Central memory CD8-positive, alpha-beta T cell (primary cell): Measurements from ENCODE around the gene ANGPTL8.

ENCODE experiments used
- ATAC-seq: fragments of 150-1000 bp; cut with Tn5 transposase; replicated peaks from 2 replicates; pipeline ENCODE4 v1.10.0; 2022; ENCODE audit warnings: mild to moderate bottlenecking, moderate FRiP score, moderate number of reproducible peaks; ENCODE audit not compliant: poor library complexity, severe bottlenecking; ENCODE audit errors: extremely low read depth
- DNase-seq, 2 donors: peaks; one replicate each; pipeline ENCODE4 v3.0.0; 2021; ENCODE audit warnings: low spot score in 2 of 2
- H3K27ac Mint-ChIP-seq: one replicate; pipeline ENCODE4 v1.8.0; 2022; ENCODE audit warnings: low read depth, mild to moderate bottlenecking, moderate library complexity, mixed read lengths
- H3K27me3 Mint-ChIP-seq: one replicate; pipeline ENCODE4 v1.8.0; 2022; ENCODE audit warnings: mixed read lengths
- H3K36me3 Mint-ChIP-seq: one replicate; pipeline ENCODE4 v1.8.0; 2022; ENCODE audit warnings: mild to moderate bottlenecking, moderate library complexity, mixed read lengths; ENCODE audit not compliant: insufficient read depth
- H3K4me1 Mint-ChIP-seq: one replicate; pipeline ENCODE4 v1.8.0; 2022; ENCODE audit warnings: mixed read lengths
- H3K4me3 Mint-ChIP-seq: one replicate; pipeline ENCODE4 v1.8.0; 2022; ENCODE audit warnings: mild to moderate bottlenecking, moderate library complexity, mixed read lengths
- H3K9me3 Mint-ChIP-seq: one replicate; pipeline ENCODE4 v1.8.0; 2022; ENCODE audit warnings: mixed read lengths

Gene ANGPTL8

DNA sequence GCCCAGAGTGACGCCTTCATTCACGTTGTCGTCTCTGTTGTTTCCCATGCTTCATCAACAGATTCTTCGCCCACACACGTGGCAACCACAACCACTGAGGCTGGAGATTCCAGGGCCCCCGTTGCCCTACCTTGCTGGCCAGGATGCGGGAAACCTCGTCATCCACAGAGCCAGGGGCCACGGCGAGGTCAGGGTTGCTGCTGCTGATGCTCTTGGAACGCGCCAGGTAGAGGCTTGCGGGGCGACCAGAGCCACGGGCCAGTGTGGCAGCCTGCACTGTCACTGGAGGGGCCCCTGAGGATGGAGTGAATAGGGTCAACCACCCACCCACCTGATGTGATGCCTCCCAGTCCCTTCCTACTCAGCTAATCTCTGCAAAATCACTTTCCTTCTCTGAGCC, 6.3 kb upstream of the ANGPTL8 start:
- no peak overlapping the region for H3K4me3 Mint-ChIP-seq
- no peak for DNase-seq
- no peaks in the 10 kb centered on the region for H3K4me1 Mint-ChIP-seq
- H3K9me3 Mint-ChIP-seq = no peaks in the 10 kb centered on the region
- ATAC-seq = no peak
- H3K27ac Mint-ChIP-seq = no peak overlapping the region
- no peaks in the 10 kb centered on the region for H3K36me3 Mint-ChIP-seq
- no peaks in the 10 kb centered on the region for H3K27me3 Mint-ChIP-seq

DNA sequence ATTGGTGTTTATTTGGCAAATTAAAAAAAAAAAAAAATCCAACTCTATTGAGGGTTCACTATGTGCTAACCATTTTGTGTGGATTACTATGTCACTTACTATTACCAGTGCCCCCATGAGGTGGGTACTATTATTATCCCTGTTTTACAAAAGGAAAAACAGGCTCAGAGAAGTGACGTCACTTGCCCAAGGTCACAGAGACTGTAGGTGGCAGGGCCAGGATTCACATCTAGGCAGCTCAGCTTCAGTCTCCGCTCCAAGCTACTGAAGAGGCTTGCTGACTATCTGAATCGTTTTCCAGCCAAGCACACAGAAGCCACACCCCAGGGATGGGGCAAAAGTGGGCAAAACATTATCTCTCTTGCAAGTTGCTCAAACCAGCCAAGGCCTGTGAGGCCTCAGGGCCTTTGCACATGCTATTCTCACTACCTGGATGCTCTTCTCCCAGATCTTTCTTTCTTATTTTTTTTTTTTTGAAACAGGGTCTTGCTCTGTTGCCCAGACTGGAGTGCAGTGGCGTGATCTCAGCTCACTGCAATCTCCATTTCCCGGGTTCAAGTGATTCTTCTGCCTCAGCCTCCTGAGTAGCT, 4.8 kb upstream of the ANGPTL8 start:
- H3K4me3 Mint-ChIP-seq = no peak overlapping the region
- no peaks in the 10 kb centered on the region for H3K36me3 Mint-ChIP-seq
- DNase-seq = no peak
- no peak overlapping the region for H3K27ac Mint-ChIP-seq
- no peak for ATAC-seq
- no peaks in the 10 kb centered on the region for H3K9me3 Mint-ChIP-seq
- no peaks in the 10 kb centered on the region for H3K27me3 Mint-ChIP-seq
- no peaks in the 10 kb centered on the region for H3K4me1 Mint-ChIP-seq

DNA sequence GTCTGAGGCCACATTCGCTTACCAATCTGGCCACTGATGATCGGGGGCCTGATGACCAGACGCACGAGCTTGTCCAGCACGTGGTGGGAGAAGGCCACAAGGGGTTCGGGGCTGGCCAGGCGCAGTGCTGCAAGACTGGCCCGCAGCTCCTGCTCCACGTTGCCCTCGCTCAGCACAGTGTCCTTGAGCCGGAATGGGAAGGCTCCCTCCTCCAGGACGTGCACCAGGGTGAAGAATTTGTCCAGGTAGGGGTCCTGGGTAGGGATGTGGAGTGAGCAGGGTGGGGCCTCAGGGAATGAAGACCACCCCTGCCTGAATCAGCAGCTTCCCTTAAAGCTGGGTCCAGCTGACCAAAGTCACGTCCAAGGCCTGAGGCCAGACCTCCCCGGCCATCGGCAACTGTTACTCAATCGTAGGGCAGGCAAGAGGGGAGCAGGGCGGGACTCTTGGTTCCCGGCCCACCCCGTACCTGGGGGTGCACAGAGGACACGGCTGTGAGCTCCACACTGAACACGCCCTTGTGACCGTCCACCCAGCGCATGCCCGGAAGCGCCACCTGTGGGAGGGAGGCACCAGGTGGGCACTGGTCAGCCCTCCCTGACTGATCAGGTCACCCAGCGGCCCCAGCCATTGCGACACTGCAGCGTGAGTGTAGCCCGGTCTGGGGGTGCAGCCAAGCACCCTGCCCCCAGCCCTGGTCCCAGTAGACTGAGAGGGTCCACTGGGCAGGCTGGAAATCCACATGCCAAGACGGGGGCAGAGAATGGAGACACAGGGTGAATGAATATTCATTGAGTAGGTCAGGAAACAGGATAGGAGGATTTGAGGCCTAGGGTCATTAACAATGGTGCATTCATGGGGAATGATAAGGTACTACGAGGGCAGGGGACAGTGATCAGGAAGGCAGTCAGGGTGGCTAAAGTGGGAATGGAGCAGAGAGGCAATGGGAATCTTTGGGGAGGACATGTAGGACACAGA, 2.8 kb upstream of the ANGPTL8 start:
- Mint-ChIP-seq H3K27ac (no peak overlapping the region), H3K9me3 (no peaks in the 10 kb centered on the region), H3K36me3 (no peaks in the 10 kb centered on the region), H3K27me3 (no peaks in the 10 kb centered on the region), H3K4me3 (no peak overlapping the region), H3K4me1 (no peaks in the 10 kb centered on the region)
- ATAC-seq (no peak), DNase-seq (no peak)

DNA sequence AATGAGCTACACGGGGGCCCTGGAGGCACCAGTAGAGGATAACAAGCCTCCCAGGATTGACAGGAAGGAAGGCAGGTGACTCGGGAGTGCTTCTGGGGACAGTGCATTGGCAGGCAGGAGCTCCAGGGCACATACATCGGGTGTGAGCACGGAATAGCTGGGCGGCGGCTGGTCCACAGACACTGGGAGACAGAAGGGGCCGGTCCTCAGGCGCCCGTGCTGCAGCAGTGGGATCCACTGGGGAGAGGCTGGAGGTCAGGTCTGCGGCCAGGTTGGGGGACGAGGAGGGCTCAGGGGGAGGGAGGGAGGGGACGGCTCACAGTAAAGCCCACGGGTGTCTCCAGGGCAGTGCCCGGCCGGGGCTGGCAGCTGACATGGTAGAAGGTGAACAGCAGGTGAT, 2.1 kb upstream of the ANGPTL8 start:
- no peak overlapping the region for H3K4me3 Mint-ChIP-seq
- H3K27me3 Mint-ChIP-seq = peaks cover 1% of the 10 kb centered on the region
- no peaks in the 10 kb centered on the region for H3K4me1 Mint-ChIP-seq
- DNase-seq = no peak
- no peaks in the 10 kb centered on the region for H3K36me3 Mint-ChIP-seq
- no peaks in the 10 kb centered on the region for H3K9me3 Mint-ChIP-seq
- H3K27ac Mint-ChIP-seq = no peak overlapping the region
- ATAC-seq = no peak

DNA sequence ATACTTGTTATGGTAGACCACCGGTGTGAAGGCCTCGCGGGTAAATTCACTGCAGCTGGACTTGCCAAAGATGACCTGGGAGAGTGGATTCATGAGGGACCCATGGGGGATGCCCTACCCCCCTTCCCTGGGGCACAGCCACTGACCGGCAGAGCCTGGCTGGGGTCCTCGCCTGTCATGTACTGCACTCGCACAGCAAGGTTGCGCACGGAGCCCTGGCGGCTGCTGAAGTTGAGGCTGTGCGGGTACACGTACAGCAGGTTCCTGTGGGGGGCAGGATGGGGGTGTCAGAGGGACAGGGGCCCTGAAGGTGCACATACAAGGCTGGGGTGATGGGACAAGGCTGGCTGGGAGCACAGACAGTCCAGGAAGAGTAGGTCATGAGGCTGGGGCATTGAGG, 1.4 kb upstream of the ANGPTL8 start:
- Mint-ChIP-seq H3K27me3 (peaks cover 8% of the 10 kb centered on the region), H3K4me3 (no peak overlapping the region), H3K27ac (no peak overlapping the region), H3K9me3 (no peaks in the 10 kb centered on the region), H3K36me3 (no peaks in the 10 kb centered on the region), H3K4me1 (no peaks in the 10 kb centered on the region)
- no peak for DNase-seq
- no peak for ATAC-seq

DNA sequence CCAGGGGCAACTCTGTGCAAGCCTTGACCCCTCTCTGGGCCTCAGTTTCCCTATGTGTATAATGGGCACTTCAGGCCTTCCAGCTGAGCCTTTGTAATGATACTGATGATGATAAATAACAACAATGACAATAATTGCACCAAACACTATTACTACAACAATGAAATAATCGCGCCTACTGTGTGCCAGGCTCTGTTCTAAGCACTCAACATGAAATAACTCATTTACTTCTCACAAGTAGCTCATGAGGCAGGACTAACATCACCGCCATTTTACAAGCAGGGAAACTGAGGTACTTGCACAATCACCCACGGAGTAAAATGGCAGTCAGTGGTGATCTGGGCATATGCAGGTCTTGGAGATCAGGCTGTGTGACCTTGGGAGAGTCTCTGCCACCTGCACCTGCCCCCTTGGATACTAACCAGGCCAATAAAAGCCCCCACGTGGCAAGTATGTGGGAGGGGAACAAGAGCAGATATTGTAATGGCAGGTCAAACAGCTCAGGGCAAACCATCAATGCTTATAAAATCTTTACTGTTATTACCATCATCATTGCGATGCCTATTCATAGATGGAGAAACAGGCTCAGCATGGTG, 540 bp upstream of the ANGPTL8 start:
- H3K4me1 Mint-ChIP-seq = peaks cover 4% of the 10 kb centered on the region
- H3K27ac Mint-ChIP-seq = no peak overlapping the region
- H3K4me3 Mint-ChIP-seq = no peak overlapping the region
- no peaks in the 10 kb centered on the region for H3K9me3 Mint-ChIP-seq
- DNase-seq (no peak), ATAC-seq (no peak)
- no peaks in the 10 kb centered on the region for H3K36me3 Mint-ChIP-seq
- H3K27me3 Mint-ChIP-seq = peaks cover 9% of the 10 kb centered on the region

DNA sequence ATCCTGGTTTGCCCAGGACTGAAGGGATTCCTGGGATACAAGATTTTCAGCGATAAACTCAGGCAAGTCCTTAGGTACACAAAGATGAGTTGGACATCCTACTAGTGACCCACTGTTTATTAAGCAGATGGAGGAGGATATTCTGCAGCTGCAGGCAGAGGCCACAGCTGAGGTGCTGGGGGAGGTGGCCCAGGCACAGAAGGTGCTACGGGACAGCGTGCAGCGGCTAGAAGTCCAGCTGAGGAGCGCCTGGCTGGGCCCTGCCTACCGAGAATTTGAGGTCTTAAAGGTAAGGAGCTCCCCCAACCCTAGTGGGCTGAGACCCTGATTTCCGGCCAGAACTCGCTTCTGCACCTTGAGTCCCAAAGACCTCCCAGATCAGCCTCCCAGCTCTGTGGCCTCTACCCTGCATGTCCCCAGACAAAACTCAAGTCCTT, 607 bp downstream of the ANGPTL8 start:
- DNase-seq (no peak), ATAC-seq (no peak)
- Mint-ChIP-seq H3K4me3 (no peak overlapping the region), H3K4me1 (peaks cover 5% of the 10 kb centered on the region), H3K9me3 (no peaks in the 10 kb centered on the region), H3K27me3 (peaks cover 9% of the 10 kb centered on the region), H3K27ac (no peak overlapping the region), H3K36me3 (no peaks in the 10 kb centered on the region)

DNA sequence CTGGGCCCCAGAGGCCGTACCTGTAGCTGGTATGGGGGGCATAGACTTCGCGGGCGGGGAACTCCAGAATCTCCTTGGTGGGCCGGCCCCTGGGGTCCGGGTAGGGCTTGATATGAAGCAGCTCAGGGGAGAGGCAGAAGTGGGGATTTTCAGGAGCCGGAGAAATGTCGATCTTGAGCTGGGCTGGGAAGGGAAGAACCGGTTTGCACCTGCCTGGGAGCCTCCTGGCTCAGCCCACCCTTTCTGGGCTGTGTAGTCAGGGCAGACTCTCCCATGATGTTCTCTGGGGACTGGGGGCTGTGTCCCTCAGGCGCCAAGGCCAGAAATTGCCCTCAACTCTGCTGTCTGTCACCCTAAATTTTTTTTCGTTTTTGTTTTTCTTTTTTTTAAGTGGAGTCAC, 2.6 kb downstream of the ANGPTL8 start:
- H3K27ac Mint-ChIP-seq = no peak overlapping the region
- no peak for DNase-seq
- peaks cover 5% of the 10 kb centered on the region for H3K4me1 Mint-ChIP-seq
- H3K36me3 Mint-ChIP-seq = no peaks in the 10 kb centered on the region
- no peak for ATAC-seq
- peaks cover 19% of the 10 kb centered on the region for H3K27me3 Mint-ChIP-seq
- H3K9me3 Mint-ChIP-seq = no peaks in the 10 kb centered on the region
- no peak overlapping the region for H3K4me3 Mint-ChIP-seq

DNA sequence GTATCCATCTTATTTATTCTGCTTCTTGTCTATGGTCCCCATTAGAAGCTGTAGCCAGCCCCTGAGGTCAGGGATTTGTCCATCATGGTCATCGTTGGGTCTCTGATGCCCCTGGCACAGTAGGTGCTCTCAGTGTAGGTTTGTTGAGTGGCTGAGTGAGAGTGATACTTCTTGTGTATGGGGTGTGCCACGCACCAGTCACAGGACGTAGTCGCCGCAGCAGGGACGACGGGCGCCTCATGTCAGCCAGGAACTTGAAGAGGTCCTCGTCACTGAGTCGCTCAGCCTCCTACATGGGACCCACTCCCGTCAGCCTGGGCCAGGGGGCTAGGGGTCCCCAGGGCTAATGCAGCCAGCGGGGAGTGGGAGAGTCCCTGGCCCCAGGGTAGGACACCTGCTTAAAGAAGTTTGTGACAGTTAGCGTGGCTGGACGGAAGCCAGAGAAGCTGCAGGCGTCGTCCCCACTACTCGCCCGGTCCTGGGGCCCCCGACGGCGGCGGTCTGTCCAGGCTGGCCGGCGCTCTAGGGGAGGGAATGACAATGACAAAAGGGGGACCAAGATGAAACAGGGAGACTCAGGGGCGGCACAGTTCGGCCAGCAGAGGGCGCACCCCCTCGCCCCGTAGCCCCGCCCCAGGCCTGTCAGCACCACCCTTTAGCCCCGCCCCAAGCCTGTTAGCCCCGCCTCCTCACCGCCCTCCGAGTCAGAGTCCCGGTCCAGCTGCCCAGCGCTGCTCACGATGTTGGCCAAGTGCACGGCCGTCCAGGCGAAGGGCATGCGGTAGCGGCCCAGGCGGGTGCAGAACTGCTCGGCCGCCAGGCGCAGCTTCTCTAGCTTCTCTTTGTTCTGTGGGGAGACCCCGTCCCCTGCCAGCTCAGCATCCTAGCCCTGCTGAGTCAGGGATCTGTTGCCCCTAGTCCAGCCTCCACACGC, 3.7 kb downstream of the ANGPTL8 start:
- H3K9me3 Mint-ChIP-seq = no peaks in the 10 kb centered on the region
- DNase-seq = peak; percentile 35 to 74
- no peak overlapping the region for H3K27ac Mint-ChIP-seq
- H3K36me3 Mint-ChIP-seq = no peaks in the 10 kb centered on the region
- H3K4me1 Mint-ChIP-seq = peaks cover 5% of the 10 kb centered on the region
- H3K4me3 Mint-ChIP-seq = no peak overlapping the region
- H3K27me3 Mint-ChIP-seq = peaks cover 20% of the 10 kb centered on the region
- no peak for ATAC-seq

DNA sequence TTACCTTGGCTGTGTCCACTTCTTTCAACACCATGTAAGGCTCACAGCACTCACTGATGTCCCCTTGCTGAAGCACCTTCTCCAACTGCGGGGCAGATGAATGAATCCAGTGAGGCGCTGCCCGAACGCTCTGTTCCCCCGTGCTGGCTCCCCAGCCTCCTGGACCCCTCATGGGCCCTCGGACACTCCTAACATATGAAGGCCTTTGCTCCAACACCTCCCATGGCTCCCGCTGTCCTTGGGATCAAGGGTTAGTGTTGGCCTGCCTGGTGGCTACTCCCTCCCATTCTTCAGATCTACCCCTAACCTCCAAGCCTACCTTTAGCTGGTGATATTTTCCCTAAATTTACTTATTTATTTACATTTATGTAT, 4.4 kb downstream of the ANGPTL8 start:
- H3K27me3 Mint-ChIP-seq = peaks cover 20% of the 10 kb centered on the region
- no peaks in the 10 kb centered on the region for H3K36me3 Mint-ChIP-seq
- H3K27ac Mint-ChIP-seq = no peak overlapping the region
- H3K9me3 Mint-ChIP-seq = no peaks in the 10 kb centered on the region
- ATAC-seq = no peak
- no peak for DNase-seq
- peaks cover 5% of the 10 kb centered on the region for H3K4me1 Mint-ChIP-seq
- no peak overlapping the region for H3K4me3 Mint-ChIP-seq

DNA sequence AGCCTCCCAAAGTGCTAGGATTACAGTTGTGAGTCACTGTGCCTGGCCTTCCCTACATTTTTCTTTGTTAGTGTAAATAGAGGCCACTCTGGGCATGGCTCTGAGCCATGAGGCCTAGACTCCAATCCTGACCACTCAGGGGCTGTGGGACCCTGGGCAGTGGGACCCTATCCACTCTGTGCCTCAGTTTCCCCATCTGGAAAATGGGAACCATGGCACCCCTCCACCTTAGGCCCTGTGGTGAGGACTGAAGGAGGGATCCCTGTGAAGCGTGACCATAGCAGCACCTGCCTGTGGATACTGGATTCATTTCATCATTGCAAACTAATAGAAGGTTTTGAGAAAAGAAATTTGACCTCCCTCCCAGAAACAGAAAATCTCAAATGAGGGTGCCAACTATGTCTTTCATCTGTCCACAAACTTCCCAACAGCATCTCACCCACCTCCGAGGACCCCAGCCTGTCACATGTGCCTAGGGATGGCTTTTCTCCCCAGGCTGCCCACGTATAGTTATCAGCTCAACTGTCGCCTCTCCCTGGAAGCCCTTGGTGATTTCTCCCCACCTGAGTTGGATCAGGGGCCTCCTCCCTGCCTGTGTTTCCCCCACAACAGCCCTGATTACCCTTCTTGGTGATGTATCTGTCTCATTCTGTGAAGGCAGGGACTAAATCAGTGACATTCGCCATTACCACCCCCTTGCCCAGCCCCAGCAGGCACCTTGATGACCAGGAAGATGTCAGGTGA, 5.6 kb downstream of the ANGPTL8 start:
- Mint-ChIP-seq H3K9me3 (no peaks in the 10 kb centered on the region), H3K36me3 (no peaks in the 10 kb centered on the region), H3K27me3 (peaks cover 20% of the 10 kb centered on the region), H3K4me1 (peaks cover 5% of the 10 kb centered on the region), H3K27ac (no peak overlapping the region), H3K4me3 (no peak overlapping the region)
- DNase-seq (no peak), ATAC-seq (no peak)

DNA sequence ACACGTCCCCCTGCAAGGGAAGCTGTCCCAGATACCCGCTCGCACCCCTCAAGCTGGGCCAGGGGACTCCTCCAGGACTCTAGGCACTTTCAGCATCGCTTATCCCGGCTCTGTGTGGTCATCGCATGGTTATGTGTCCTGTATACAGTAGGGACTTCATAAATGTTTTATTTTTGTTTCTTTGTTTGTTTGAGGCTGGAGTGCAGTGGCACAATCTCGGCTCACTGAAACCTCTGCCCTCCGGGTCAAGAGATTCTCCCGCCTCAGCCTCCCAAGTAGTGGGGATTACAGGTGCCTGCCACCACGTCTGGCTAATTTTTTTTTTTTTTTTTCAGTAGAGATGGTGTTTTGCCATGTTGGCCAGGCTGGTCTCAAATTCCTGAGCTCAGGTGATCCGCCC, 7.5 kb downstream of the ANGPTL8 start:
- no peak overlapping the region for H3K27ac Mint-ChIP-seq
- H3K9me3 Mint-ChIP-seq = no peaks in the 10 kb centered on the region
- no peak for DNase-seq
- no peaks in the 10 kb centered on the region for H3K36me3 Mint-ChIP-seq
- H3K4me3 Mint-ChIP-seq = no peak overlapping the region
- peaks cover 5% of the 10 kb centered on the region for H3K4me1 Mint-ChIP-seq
- ATAC-seq = no peak
- peaks cover 20% of the 10 kb centered on the region for H3K27me3 Mint-ChIP-seq
